Adrenal gland (tissue), 5 donors: ENCODE data around the gene MLLT6.

Source experiments
- CTCF ChIP-seq, 6 experiments: fragments of 450-650 bp in 4 of 6; fragments of 200-600 bp in 2 of 6; sonication (generic) in 1 of 6; IDR thresholded peaks; 1 replicate in 5 of 6; 2 replicates in 1 of 6; pipeline versions ENCODE4 v1.5.1 to v1.8.0; 2016 to 2021; ENCODE audit warnings: antibody characterized with exemption in 6 of 6, mild to moderate bottlenecking in 2 of 6, moderate library complexity in 1 of 6
- POLR2A ChIP-seq, 2 donors: fragments of 450-650 bp; IDR thresholded peaks; one replicate each; pipeline ENCODE4 v1.6.1; 2017; ENCODE audit warnings: antibody characterized with exemption in 2 of 2, mild to moderate bottlenecking in 2 of 2, moderate library complexity in 1 of 2
- donor health status: DM: no; HTN: no; CAD: no.

- no peak for TF ChIP-seq CTCF (IDR thresholded peaks at IDR 0.05)
- no peak for TF ChIP-seq POLR2A (IDR thresholded peaks at IDR 0.05)
Observed at GRCh38 chr17:38740806-38741205, 35.7 kb downstream of the MLLT6 start.
